IPS-NIHi7 (cell line): ENCODE data around the gene PHF21A.
A peak's percentile ranks its signal among the peaks of the same experiment; 100 is the strongest.
"Not testable (repeated sequence)": the region's sequence is repeated elsewhere in the genome, so short reads cannot be mapped to it uniquely, and the experiment has no call there.

ENCODE experiments used
- DNase-seq: peaks from one replicate; pipeline ENCODE4 v3.0.0; 2012; ENCODE audit warnings: mixed read lengths; ENCODE audit errors: extremely low spot score

The PHF21A gene

GRCh38 chr11:45904309-45904915, 216.8 kb downstream of the PHF21A start:
- no peak for DNase-seq

GRCh38 chr11:45902452-45903380, 218.5 kb downstream of the PHF21A start:
- DNase-seq: no peak

- no peak for DNase-seq
Measured at GRCh38 chr11:45901626-45902025, 219.6 kb downstream of the PHF21A start.

GRCh38 chr11:45900916-45901617, 220.2 kb downstream of the PHF21A start:
- no peak for DNase-seq

- DNase-seq: not testable (repeated sequence)
Measured at GRCh38 chr11:45900175-45900800, 221.0 kb downstream of the PHF21A start.

GRCh38 chr11:45899448-45900174, 221.6 kb downstream of the PHF21A start:
- peak; percentile 93 for DNase-seq

- no peak for DNase-seq
Measured at GRCh38 chr11:45899086-45899447, 222.2 kb downstream of the PHF21A start.

GRCh38 chr11:45897556-45897955, 223.7 kb downstream of the PHF21A start:
- DNase-seq: no peak

DNA sequence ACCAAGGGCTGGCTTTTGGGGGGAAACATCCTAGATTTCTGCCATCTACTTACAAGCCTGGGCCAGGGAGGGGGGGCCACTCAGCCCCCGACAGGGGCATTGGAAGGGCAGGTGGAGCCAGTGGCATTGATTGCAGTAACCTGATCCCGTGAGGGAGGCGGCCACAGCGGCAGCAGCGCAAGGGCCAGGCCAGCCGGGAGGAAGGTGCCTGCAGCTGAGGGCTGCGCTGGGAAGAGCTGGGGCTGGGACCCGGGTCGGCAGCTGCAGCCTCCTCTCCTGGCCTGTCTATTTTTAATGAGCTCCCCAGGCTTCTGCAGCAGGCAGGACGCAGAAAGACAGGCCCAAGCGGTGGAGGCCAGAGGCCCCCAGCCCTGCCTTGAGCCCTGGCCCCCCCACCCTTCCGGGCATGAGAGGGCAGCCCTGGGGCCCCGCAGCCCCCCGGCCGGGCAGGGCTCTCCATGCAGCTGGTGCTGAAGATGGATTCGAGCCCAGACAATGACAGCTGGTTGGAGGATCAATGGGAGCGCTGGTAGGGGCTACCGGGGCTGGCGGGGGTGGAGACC, 224.8 kb downstream of the PHF21A start:
- DNase-seq: peak; percentile 72

DNA sequence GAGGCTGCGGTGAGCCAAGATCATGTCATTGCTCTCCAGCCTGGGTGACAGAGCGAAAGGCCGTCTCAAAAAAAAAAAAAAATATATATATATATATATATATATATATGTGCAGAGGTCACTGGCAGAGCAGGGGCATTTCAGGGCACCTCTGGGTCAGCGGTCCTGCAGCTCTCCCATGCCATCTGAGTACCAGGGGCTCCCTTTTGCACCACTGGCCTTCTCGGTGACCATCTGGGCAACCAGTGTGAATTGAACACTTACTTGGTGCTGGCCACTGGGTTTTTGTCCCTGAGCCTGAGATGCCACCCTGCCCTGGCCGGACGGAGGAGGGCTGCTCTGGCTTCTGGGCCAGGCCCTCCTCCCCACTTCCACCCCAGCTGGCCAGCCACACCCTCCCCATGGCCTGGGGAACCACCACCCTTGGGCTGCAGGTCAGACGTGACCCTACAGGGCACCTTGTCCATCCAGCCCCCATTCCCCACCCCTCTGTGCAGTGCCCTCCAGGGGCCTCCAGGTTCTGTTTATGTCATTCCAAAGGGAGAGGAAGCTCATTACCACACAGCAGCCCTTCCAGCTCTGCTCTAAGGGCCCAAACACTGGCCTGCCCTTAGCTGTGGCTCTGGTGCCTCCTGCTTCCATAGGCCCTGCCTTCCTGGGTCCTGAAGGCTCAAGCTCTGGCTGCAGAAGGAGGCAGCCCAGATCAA, 225.5 kb downstream of the PHF21A start:
- no peak for DNase-seq

DNA sequence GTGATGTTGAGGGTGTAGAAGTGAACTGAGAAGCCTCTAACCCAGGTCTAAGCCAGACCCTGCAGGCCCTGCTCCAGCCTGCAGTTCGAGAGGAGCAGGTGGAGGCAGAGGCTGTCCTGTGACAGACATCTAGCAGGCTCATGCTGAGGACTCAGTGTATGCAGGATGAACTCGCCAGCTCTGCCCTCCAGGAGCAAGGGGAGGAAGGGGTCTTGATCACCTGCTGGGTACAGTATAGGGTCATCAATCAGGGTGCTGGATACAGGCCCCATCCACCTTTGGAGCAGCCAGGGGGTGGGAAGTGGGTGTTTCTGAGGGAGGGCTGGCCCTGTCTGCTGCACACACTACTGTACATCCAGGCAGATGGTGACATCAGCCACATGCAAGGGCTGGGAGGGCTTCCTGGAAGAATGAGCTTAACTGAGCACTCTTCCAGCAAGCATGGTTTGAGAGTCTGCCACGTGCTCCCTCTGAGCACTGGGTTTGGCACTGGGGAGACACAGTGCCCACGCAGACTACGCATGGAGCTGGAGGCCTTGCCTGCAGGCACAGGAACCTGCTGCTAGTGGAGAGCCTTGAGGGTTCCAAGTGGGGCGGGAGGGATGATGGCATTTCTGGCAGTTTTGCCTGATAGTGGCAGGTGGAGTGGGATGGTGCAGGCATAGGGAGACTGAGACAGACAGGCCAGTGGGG, 226.6 kb downstream of the PHF21A start:
- no peak for DNase-seq

GRCh38 chr11:45892856-45893255, 228.4 kb downstream of the PHF21A start:
- no peak for DNase-seq

- DNase-seq: no peak
Measured at GRCh38 chr11:45890886-45891550, 230.2 kb downstream of the PHF21A start.

GRCh38 chr11:45889966-45890365, 231.3 kb downstream of the PHF21A start:
- no peak for DNase-seq

DNA sequence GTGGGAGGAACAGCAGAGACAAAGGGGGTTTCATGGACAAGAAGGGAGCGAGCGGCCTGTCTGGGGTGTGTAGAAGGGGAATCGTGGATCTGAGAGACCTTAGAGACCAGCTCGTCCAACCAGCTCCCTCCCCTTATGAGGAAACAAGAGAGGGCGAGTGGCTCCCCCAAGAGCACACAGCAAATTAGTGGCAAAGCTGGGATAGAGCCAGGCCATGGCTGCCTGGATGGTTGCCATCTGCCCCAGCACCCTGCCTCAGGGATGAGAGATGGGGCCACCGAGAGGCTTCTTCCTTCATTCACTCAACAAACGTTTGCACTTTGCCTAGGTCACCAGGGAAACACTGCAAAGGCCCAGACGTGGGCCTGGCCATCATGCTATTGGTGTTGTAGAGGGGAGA, 231.7 kb downstream of the PHF21A start:
- DNase-seq: no peak

DNA sequence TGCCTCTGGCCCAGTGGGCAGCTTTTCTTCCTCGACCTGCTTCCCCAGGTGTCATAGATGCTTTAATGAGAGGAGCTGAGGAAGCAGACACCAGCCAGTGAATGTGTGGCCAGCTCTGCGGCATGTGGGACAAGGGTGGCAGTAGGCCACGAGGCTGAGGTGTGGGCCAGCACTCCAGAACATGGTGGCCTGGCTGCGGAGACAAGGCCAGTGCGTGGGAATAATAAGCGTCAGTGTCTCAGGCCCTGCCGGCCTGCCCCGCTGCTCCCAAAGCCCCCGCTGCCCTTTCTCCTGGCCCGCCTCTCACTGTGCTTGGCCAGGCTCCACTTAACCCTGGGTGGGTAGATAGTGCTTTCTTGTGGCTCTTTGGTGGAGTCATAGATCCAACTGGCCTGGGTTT, 233.7 kb downstream of the PHF21A start:
- DNase-seq: no peak

DNA sequence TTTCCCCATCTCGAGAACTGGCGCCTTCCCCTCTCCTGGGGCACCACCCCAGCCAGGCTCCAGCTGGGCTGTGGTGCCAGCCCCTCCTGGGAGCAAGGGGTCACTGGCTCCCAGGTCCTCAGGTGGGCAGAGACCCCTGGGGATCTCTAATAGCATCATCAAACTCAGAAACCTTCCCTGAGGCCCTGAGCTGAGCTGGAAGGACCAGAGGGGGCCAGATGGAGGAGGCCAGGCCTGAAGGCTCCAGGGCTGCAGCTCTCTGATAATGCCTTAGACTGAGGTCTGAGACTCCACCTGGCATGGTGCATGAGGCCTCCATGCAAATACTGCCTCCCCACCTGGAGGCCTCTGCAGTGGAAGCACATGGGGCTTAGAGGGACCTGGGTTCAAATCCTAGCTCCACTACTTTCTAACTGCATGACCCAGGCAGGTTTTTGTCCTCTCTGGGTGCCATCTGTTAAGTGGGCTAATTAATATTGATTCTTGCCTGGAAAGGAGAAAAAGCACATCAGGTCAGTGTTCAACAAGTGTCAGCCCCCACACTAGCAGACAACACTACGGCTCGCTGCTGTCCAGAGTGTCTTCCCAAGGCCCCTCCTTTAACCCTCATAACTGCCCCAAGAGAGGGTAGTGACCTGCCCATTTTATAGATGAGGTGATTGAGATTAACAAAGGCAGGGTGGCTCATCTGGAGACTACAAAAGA, 234.3 kb downstream of the PHF21A start:
- no peak for DNase-seq

- DNase-seq: peak; percentile 69
Measured at GRCh38 chr11:45885921-45886721, 235.1 kb downstream of the PHF21A start.
